B cell (primary cell): ENCODE measurements around the gene DGKZ.

Experiments
- EZH2 ChIP-seq: IDR thresholded peaks from 2 replicates; pipeline ENCODE4 v1.6.1; 2012; ENCODE audit warnings: borderline replicate concordance, low read depth, mild to moderate bottlenecking, moderate library complexity, low read length; ENCODE audit not compliant: insufficient read depth, poor library complexity, severe bottlenecking
- TF ChIP-seq, protein P1 (sequence below): fragments of 200-600 bp; IDR thresholded peaks from one replicate; pipeline ENCODE4 v1.8.0; 2022; ENCODE audit warnings: antibody characterized with exemption, mild to moderate bottlenecking

DNA sequence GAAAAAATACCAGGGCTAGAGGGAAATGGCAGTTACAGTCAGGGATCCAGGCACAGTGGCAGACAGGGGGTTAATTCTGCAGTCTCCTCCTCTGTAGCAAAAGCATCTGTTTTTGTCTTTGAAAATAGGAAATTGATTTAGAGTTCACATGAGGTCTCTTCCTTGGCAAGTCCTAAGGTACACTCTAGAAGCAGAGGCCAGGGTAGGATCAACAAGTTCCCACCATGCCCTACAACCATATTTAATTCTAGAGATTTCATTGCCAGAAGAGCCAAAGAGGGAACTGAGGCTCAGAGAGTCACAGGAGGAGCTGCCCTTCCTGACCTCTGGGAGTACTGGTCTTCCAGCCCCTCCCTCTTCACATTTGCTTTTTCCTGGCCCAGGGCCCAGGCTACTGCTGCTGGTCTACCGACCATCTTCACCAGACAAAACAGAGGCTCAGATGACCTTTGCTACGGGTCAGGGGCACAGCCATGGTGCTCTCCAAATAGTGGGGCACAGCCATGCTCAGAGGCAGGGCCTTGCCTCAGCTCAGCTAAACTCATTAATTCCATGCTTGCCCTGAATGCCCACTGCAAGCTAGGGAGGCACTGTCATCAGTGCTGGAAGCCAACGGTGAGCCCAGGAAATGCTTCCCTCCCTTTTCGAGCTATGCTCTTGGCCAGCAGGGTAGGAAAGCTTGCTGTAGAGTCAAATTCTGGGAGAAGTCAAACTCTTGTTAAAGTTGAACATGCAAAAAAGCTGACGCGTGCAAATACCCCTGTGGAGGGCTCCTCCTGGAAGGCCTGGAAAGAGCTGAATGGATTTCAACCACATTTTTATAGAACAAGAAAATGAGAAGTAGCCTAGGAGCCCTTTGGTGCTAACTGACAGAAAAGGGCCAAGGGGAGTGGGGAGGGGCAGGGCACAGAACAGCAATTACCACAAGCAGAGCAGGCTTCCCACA lies 56.0 kb downstream of the DGKZ start:
- TF ChIP-seq, protein P1, sequence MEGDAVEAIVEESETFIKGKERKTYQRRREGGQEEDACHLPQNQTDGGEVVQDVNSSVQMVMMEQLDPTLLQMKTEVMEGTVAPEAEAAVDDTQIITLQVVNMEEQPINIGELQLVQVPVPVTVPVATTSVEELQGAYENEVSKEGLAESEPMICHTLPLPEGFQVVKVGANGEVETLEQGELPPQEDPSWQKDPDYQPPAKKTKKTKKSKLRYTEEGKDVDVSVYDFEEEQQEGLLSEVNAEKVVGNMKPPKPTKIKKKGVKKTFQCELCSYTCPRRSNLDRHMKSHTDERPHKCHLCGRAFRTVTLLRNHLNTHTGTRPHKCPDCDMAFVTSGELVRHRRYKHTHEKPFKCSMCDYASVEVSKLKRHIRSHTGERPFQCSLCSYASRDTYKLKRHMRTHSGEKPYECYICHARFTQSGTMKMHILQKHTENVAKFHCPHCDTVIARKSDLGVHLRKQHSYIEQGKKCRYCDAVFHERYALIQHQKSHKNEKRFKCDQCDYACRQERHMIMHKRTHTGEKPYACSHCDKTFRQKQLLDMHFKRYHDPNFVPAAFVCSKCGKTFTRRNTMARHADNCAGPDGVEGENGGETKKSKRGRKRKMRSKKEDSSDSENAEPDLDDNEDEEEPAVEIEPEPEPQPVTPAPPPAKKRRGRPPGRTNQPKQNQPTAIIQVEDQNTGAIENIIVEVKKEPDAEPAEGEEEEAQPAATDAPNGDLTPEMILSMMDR, result no peak
- no peak for TF ChIP-seq EZH2
